GM18502 (cell line): Measurements from ENCODE around the gene CEBPG.

Experiments used
- ATAC-seq: cut with Tn5 transposase; IDR thresholded peaks from one replicate; pipeline ENCODE4 v1.9.1; 2021; ENCODE audit warnings: mild to moderate bottlenecking; ENCODE audit not compliant: unreplicated experiment, poor library complexity

The CEBPG gene

GRCh38 chr19:33414667-33415605 is 41.4 kb downstream of the CEBPG start:
- ATAC-seq = no peak

GRCh38 chr19:33416307-33417215 is 43.1 kb downstream of the CEBPG start:
- no peak for ATAC-seq

GRCh38 chr19:33417751-33418150 is 44.2 kb downstream of the CEBPG start:
- no peak for ATAC-seq

- ATAC-seq = no peak
These were observed 45.0 kb downstream of the CEBPG start for GRCh38 chr19:33418461-33418860.

- ATAC-seq = no peak
These were observed 45.6 kb downstream of the CEBPG start for GRCh38 chr19:33418871-33419787.

- no peak for ATAC-seq
These were observed 46.2 kb downstream of the CEBPG start for GRCh38 chr19:33419788-33420130.

GRCh38 chr19:33420821-33421220 is 47.3 kb downstream of the CEBPG start:
- ATAC-seq = no peak

- no peak for ATAC-seq
These were observed 47.9 kb downstream of the CEBPG start for GRCh38 chr19:33421368-33421767.

GRCh38 chr19:33422369-33423180 is 49.1 kb downstream of the CEBPG start:
- no peak for ATAC-seq

- no peak for ATAC-seq
These were observed 50.7 kb downstream of the CEBPG start for GRCh38 chr19:33424181-33424580.

- ATAC-seq = no peak
These were observed 53.3 kb downstream of the CEBPG start for GRCh38 chr19:33426621-33427361.

GRCh38 chr19:33427801-33428626 is 54.5 kb downstream of the CEBPG start:
- ATAC-seq = no peak

GRCh38 chr19:33428627-33429125 is 55.2 kb downstream of the CEBPG start:
- ATAC-seq = no peak

- ATAC-seq = no peak
These were observed 56.6 kb downstream of the CEBPG start for GRCh38 chr19:33429891-33430673.

GRCh38 chr19:33430674-33431277 is 57.3 kb downstream of the CEBPG start:
- ATAC-seq = no peak

GRCh38 chr19:33432015-33432414 is 58.5 kb downstream of the CEBPG start:
- no peak for ATAC-seq
